Measurements from ENCODE around the gene PEMT. TPM values are rescaled to one million over a fixed set of nuclear protein-coding genes. Genes with fewer than 3 reads are reported as not detected.

The PEMT gene
- total RNA-seq, 1 experiment from 2014 or later = 51.5 TPM

GRCh38 chr17:17570798-17571716 lies 20.5 kb downstream of the PEMT start:
- DNase-seq (ENCODE audit: low spot score) = no peak

GRCh38 chr17:17570140-17570797 lies 21.2 kb downstream of the PEMT start:
- DNase-seq (ENCODE audit: low spot score) = peak; percentile 33

GRCh38 chr17:17569691-17570090 lies 21.8 kb downstream of the PEMT start:
- no peak for DNase-seq (ENCODE audit: low spot score)

GRCh38 chr17:17568772-17569195 lies 22.7 kb downstream of the PEMT start:
- DNase-seq (ENCODE audit: low spot score) = peak; percentile 40

DNA sequence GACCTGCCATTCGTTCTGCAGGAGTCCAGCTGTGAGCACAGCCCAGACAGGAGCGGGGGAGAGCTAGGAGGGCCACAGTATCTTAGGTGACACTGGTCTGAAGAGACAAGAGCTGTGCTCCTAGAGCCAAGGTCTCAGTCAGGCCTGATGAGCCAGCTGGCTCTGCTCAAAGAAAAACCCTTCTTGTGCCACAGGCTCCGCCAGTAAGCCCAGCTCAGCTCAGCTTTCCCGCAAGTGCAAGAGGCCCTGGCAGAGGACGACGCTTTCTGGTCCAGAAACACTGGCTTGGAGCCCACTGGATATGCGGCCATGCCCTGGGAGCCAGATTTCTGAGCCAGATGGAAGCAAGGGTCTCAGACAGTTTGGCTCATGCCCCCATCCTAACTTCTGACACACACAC lies 23.9 kb downstream of the PEMT start:
- DNase-seq (ENCODE audit: low spot score) = no peak

DNA sequence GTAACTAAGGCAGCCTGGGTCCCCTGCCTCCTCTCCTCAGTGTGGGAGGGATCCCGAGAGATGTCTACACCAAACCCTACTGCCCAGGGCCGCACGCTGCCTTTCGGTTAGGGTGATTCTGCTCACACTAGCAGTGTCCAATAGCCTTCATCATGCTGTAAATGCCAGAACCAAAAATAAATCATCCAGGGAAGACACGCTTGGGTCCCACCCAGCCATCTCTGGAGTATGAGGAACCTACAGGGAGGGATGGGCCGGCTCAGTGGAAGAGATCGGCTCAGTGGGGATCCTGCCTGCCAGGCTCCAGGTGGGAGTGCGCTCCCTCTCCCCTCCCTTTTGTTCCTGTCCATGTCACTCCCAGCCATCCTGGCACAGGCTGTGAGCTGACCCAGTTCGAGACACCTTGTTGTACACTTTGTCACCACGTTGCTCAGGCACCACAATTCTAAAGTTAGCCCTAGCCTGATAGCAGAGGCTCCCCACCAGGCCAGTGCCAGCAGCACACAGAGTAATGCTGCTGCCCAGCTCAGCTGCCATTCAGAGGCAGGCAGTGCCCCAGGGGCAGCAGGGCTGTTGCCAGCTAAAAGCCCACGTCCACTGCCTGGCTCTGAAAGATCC lies 24.5 kb downstream of the PEMT start:
- DNase-seq (ENCODE audit: low spot score) = no peak

- no peak for DNase-seq (ENCODE audit: low spot score)
Measured at GRCh38 chr17:17565471-17566339, 25.8 kb downstream of the PEMT start.

DNA sequence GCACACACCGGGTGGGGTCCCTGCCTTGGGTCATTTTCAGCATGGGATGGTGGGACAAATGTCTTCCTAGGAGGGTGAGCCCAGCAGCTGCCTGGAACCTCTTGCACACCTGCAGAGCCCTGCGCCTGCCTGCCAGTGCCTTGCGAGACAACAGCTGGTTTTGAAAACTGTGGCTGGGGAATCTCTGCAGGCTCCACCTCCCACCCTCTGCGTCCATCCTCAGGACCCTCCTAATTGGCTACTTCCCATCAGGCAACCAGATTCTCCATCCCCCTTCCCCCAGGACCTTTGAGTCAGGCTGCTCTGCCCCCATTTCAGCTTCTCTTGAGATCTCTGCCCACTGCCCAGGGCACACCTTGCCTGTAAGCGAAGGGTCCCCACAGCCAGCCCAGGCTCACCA lies 26.6 kb downstream of the PEMT start:
- DNase-seq (ENCODE audit: low spot score) = no peak

DNA sequence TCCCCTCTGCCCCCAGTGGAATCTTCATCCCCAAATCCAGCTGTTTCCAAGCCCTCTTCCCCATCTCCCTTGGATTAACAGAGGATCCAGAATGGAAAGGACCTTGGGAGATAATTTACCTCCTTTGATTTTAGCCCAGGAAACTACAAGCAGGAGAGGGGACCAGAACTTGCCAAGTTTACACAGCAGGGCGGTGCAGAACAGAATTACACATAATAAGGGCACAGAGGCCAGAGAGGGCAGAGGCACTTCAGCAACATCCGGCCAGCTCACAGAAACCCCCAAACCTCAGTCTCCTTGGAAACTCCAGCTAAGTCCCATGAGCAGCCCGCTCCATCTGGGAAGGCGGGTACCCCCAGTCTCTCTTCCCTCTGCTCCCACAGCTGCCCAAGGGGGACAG lies 27.2 kb downstream of the PEMT start:
- no peak for DNase-seq (ENCODE audit: low spot score)

DNA sequence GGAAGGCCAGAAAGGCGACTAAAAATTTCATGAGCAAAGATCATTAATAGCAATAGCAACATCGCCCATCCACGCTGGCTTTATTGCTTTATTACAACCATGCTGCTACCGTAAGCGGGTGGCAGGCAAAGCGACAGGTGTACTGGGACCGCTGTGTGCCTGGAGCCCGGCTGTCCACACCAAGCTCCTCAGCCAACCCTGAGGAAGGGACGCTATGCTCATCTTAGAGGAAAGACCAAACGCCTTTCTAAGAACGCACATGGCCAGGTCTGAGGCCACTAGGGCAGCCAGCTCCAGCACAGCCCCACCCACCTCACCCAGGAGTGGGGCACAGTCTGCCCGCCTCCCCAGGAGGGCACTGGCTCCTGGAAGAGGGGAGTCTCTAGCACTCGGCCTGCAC lies 28.0 kb downstream of the PEMT start:
- DNase-seq (ENCODE audit: low spot score) = no peak

- DNase-seq (ENCODE audit: low spot score) = no peak
Measured at GRCh38 chr17:17562146-17562511, 29.4 kb downstream of the PEMT start.

- no peak for DNase-seq (ENCODE audit: low spot score)
Measured at GRCh38 chr17:17561408-17562145, 29.9 kb downstream of the PEMT start.

DNA sequence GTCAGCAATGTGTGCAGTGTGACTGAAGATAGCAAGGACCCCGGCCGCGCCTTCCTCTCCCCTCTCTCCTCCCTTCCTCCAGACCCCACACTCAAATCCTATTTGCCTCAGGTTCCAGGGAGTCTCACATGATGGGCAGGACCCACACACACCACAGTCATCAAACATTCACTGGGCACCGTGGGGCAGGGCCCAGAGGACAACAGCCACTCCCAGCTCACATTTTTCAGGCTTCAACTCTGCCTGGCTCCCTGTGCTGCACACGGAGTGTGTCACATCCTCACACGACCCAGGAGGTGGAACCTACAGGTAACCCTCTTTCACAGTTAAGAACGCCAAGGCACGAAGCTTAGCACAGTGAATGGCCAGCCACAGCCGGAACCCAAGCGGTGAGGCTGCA lies 30.5 kb downstream of the PEMT start:
- no peak for DNase-seq (ENCODE audit: low spot score)

GRCh38 chr17:17560167-17560566 lies 31.3 kb downstream of the PEMT start:
- DNase-seq (ENCODE audit: low spot score) = no peak

DNA sequence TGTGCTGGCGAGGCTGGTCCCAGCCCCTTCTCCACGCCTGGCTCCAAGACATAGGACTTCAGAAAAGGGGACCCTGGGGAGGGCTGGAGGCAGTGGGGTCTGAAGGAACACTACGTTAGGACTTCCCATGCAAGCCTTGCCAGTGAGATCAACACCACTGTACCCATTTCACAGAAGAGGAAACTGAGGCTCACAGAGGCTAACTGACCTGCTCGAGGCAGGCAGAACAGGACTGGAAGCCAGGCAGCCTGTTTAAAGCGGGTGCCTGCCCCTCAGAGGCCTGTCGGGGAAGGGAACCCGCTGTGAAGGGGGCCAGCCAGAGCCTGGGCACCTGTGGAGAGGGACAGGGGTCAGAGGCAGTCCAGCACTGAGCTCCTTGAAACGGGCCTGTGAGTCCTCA lies 32.3 kb downstream of the PEMT start:
- DNase-seq (ENCODE audit: low spot score) = no peak

- no peak for DNase-seq (ENCODE audit: low spot score)
Measured at GRCh38 chr17:17558431-17558830, 33.1 kb downstream of the PEMT start.

GRCh38 chr17:17557796-17558195 lies 33.7 kb downstream of the PEMT start:
- no peak for DNase-seq (ENCODE audit: low spot score)

- no peak for DNase-seq (ENCODE audit: low spot score)
Measured at GRCh38 chr17:17556671-17557070, 34.8 kb downstream of the PEMT start.

DNA sequence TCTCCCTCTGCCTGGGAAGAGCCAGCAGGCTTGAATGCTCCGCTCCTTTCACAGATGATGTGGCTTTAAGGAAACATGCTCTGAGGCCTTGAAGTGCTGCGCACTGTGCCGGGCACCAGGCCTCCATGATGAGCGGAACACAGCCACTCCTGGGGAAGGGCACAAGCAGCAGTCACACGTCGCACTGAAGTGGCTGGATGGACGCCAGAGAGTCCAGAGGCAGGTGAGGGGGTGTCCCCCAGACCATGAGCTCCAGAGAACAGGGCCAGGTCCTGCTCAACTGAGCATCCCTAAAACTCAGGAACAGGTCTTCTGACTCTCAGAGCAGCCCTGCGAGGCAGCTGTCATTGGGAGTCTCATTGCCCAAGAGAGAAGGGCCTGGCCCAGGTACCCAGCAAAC lies 35.6 kb downstream of the PEMT start:
- DNase-seq (ENCODE audit: low spot score) = no peak

DNA sequence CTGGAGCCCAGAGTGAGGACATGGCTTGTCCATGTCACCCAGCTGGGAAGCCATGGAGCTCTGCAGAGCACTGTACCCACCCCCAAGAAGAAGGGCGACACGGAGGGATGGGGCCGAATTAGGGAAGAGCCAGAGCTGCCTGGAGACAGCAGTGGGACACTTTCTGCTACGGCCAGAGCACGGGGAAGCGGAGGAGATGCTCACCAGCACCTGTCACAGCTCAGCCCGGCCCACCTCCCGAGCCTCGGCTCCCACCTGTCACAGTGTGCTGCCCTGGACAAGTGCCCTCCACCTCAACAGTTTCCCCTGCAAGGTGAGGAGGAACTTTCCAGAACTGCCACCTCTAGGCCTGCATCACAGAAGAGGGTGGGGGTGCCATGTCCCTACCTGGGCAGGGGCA lies 36.4 kb downstream of the PEMT start:
- DNase-seq (ENCODE audit: low spot score) = no peak

GRCh38 chr17:17554266-17554665 lies 37.2 kb downstream of the PEMT start:
- no peak for DNase-seq (ENCODE audit: low spot score)
